Neuronal stem cell (in vitro differentiated cells): ENCODE measurements around the gene DCTN5.

Experiments
- DNase-seq: peaks from one replicate; pipeline ENCODE4 v3.0.0-alpha.2; 2013; ENCODE audit warnings: low spot score
- H2AFZ ChIP-seq: one replicate; pipeline ENCODE4 v1.6.1; 2013; ENCODE audit warnings: mild to moderate bottlenecking, low read length, inconsistent platforms
- H2AK5ac ChIP-seq: 2 replicates; pipeline ENCODE4 v1.6.1; 2013; ENCODE audit warnings: low read depth, mild to moderate bottlenecking, inconsistent platforms, low read length, moderate library complexity, mixed read lengths
- H2BK120ac ChIP-seq: 2 replicates; pipeline ENCODE4 v1.6.1; 2013; ENCODE audit warnings: low read depth, mild to moderate bottlenecking, inconsistent platforms, low read length, moderate library complexity, mixed read lengths
- H2BK12ac ChIP-seq: one replicate; pipeline ENCODE4 v1.6.1; 2013; ENCODE audit warnings: low read length, inconsistent platforms
- H2BK15ac ChIP-seq: 2 replicates; pipeline ENCODE4 v1.6.1; 2013; ENCODE audit warnings: mild to moderate bottlenecking, low read length, inconsistent platforms, mixed read lengths
- H2BK5ac ChIP-seq: one replicate; pipeline ENCODE4 v1.6.1; 2013; ENCODE audit warnings: inconsistent platforms, mild to moderate bottlenecking, low read length, moderate library complexity
- H3K14ac ChIP-seq: one replicate; pipeline ENCODE4 v1.6.1; 2013; ENCODE audit warnings: low read length, inconsistent platforms
- H3K18ac ChIP-seq: 2 replicates; pipeline ENCODE4 v1.6.1; 2013; ENCODE audit warnings: low read length, inconsistent platforms
- H3K23ac ChIP-seq: 2 replicates; pipeline ENCODE4 v1.6.1; 2013; ENCODE audit warnings: low read depth, mild to moderate bottlenecking, mixed read lengths, low read length, inconsistent platforms; ENCODE audit not compliant: poor library complexity
- H3K27ac ChIP-seq: replicated peaks from 3 replicates; pipeline ENCODE4 v1.5.1; 2013; ENCODE audit warnings: low read length, inconsistent platforms
- H3K27me3 ChIP-seq, 3 experiments: 2 replicates each; pipeline ENCODE4 v1.6.1; 2013; ENCODE audit warnings: low read length in 3 of 3, mild to moderate bottlenecking in 2 of 3, inconsistent platforms in 1 of 3, low read depth in 1 of 3, mixed read lengths in 1 of 3, moderate library complexity in 1 of 3; ENCODE audit not compliant: control insufficient read depth in 3 of 3, insufficient read depth in 3 of 3
- H3K36me3 ChIP-seq, 2 donors: replicated peaks in 1 of 2; 2 replicates each; pipeline ENCODE4 v1.6.1; 2013; ENCODE audit warnings: low read length in 2 of 2; ENCODE audit not compliant: control insufficient read depth in 2 of 2, insufficient read depth in 2 of 2
- H3K4ac ChIP-seq: 2 replicates; pipeline ENCODE4 v1.6.1; 2013; ENCODE audit warnings: inconsistent platforms, mild to moderate bottlenecking, low read length, moderate library complexity
- H3K4me1 ChIP-seq, 2 donors: 1 replicate in 1 of 2; 2 replicates in 1 of 2; pipeline ENCODE4 v1.6.1; 2013; ENCODE audit warnings: low read length in 2 of 2, low read depth in 1 of 2; ENCODE audit not compliant: control insufficient read depth in 2 of 2, insufficient read depth in 1 of 2
- H3K4me2 ChIP-seq: one replicate; pipeline ENCODE4 v1.6.1; 2013; ENCODE audit warnings: mild to moderate bottlenecking, low read length, inconsistent platforms; ENCODE audit not compliant: insufficient read depth, poor library complexity, severe bottlenecking
- H3K4me3 ChIP-seq, 2 donors: 2 replicates each; pipeline ENCODE4 v1.5.1; 2013; ENCODE audit warnings: low read length in 2 of 2, mild to moderate bottlenecking in 2 of 2, inconsistent platforms in 1 of 2, moderate library complexity in 1 of 2
- H3K79me1 ChIP-seq: one replicate; pipeline ENCODE4 v1.6.1; 2013; ENCODE audit warnings: low read depth, mild to moderate bottlenecking, inconsistent platforms, low read length, moderate library complexity
- H3K9ac ChIP-seq: one replicate; pipeline ENCODE4 v1.6.1; 2013; ENCODE audit warnings: mild to moderate bottlenecking, low read depth, low read length, inconsistent platforms; ENCODE audit not compliant: poor library complexity
- H3K9me3 ChIP-seq, 2 donors: replicated peaks in 1 of 2; 2 replicates each; pipeline versions ENCODE3 to v1.6.1; 2013; ENCODE audit warnings: low read length in 2 of 2, mild to moderate bottlenecking in 2 of 2, inconsistent platforms in 1 of 2, low read depth in 1 of 2, mixed read lengths in 1 of 2, moderate library complexity in 1 of 2; ENCODE audit not compliant: control insufficient read depth in 2 of 2, insufficient read depth in 1 of 2
- H4K8ac ChIP-seq: one replicate; pipeline ENCODE4 v1.6.1; 2013; ENCODE audit warnings: low read depth, mild to moderate bottlenecking, inconsistent platforms, low read length, moderate library complexity
- H4K91ac ChIP-seq: one replicate; pipeline ENCODE4 v1.6.1; 2013; ENCODE audit warnings: low read length, low read depth, mild to moderate bottlenecking, inconsistent platforms; ENCODE audit not compliant: poor library complexity
- WGBS, 2 donors: extraction: QIAGEN DNeasy Blood & Tissue Kit; methylation state at CpG; one replicate each; pipeline ENCODE4 v1.1.7; 2013; ENCODE audit warnings: missing lambda C conversion rate in 2 of 2, mixed read lengths in 1 of 2; ENCODE audit not compliant: insufficient read length in 2 of 2, insufficient replicate concordance in 1 of 2; ENCODE audit errors: extremely low coverage in 2 of 2; 5-methylcytosine and 5-hydroxymethylcytosine counted together

DCTN5 gene

DNA sequence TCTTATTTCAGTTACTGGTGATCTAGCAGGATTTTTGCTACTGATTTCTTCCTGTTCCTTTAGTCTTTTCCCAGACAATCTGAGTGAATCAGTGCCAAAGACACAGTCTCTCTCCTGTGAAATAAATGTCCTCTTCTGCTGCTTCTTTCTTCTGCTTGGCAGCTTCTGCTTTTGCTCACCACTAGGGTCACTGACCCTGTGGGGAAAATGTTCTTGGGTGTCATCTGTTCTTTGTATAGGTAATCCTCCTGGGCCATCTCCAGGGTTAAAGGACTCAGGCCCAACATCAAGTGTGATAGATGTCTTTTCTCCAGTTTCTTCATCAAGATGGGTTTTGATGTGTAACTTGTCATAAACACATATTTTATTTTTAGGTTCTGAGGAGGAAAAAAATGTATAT lies 5.3 kb upstream of the DCTN5 start:
- no peak overlapping the region for H3K4me3 ChIP-seq
- no peaks in the 10 kb centered on the region for H3K9me3 ChIP-seq
- no peak overlapping the region for H3K23ac ChIP-seq
- no peak for DNase-seq
- H2BK12ac ChIP-seq, result no peak overlapping the region
- H3K14ac ChIP-seq, result no peak overlapping the region
- H2AK5ac ChIP-seq, result no peak overlapping the region
- no peak overlapping the region for H2BK120ac ChIP-seq
- H4K8ac ChIP-seq, result no peak overlapping the region
- H3K27ac ChIP-seq, result no peak overlapping the region
- no peaks in the 10 kb centered on the region for H3K27me3 ChIP-seq
- H2AFZ ChIP-seq, result no peak overlapping the region
- H2BK5ac ChIP-seq, result no peak overlapping the region
- no peak overlapping the region for H3K4ac ChIP-seq
- H3K9ac ChIP-seq, result no peak overlapping the region
- no peak overlapping the region for H3K4me2 ChIP-seq
- peaks cover 2 to 3% of the 10 kb centered on the region in 2 donors for H3K4me1 ChIP-seq
- peaks cover 19 to 75% of the 10 kb centered on the region in 2 donors for H3K36me3 ChIP-seq
- no peak overlapping the region for H3K18ac ChIP-seq
- H2BK15ac ChIP-seq, result no peak overlapping the region
- H4K91ac ChIP-seq, result no peak overlapping the region
- peaks cover 7% of the 10 kb centered on the region for H3K79me1 ChIP-seq

- H3K27me3 ChIP-seq, result no peaks in the 10 kb centered on the region
- H4K8ac ChIP-seq, result no peak overlapping the region
- no peak for DNase-seq
- no peak overlapping the region for H2BK120ac ChIP-seq
- no peaks in the 10 kb centered on the region for H3K9me3 ChIP-seq
- no CpG with 5 or more reads among the region's 8 CpGs for WGBS, 2 donors
- no peak overlapping the region for H2BK15ac ChIP-seq
- no peak overlapping the region for H3K27ac ChIP-seq
- H3K4me3 ChIP-seq, result peak overlapping the region; percentile 87 to 98
- no peak overlapping the region for H3K14ac ChIP-seq
- peak overlapping the region; percentile 83 for H2AK5ac ChIP-seq
- H3K4me1 ChIP-seq, result peaks cover 7 to 9% of the 10 kb centered on the region in 2 donors
- peak overlapping the region; percentile 96 for H2AFZ ChIP-seq
- no peak overlapping the region for H2BK12ac ChIP-seq
- peak overlapping the region; percentile 83 for H3K4me2 ChIP-seq
- H4K91ac ChIP-seq, result no peak overlapping the region
- no peak overlapping the region for H2BK5ac ChIP-seq
- no peak overlapping the region for H3K18ac ChIP-seq
- H3K79me1 ChIP-seq, result peaks cover 8% of the 10 kb centered on the region
- peaks cover 8 to 58% of the 10 kb centered on the region in 2 donors for H3K36me3 ChIP-seq
- H3K9ac ChIP-seq, result peak overlapping the region; percentile 97
- no peak overlapping the region for H3K23ac ChIP-seq
- no peak overlapping the region for H3K4ac ChIP-seq
Measured at GRCh38 chr16:23640615-23640930, 693 bp upstream of the DCTN5 start.

- no peak overlapping the region for H4K8ac ChIP-seq
- H3K14ac ChIP-seq, result no peak overlapping the region
- peaks cover 4 to 56% of the 10 kb centered on the region in 2 donors for H3K36me3 ChIP-seq
- H4K91ac ChIP-seq, result no peak overlapping the region
- no peak overlapping the region for H3K18ac ChIP-seq
- H3K23ac ChIP-seq, result no peak overlapping the region
- no peak overlapping the region for H2BK15ac ChIP-seq
- peaks cover 7 to 9% of the 10 kb centered on the region in 2 donors for H3K4me1 ChIP-seq
- H2BK120ac ChIP-seq, result no peak overlapping the region
- H3K4me3 ChIP-seq, result peak overlapping the region; percentile 87 to 96
- H3K27ac ChIP-seq, result no peak overlapping the region
- H3K9ac ChIP-seq, result no peak overlapping the region
- no CpG with 5 or more reads among the region's 14 CpGs for WGBS, 2 donors
- peaks cover 8% of the 10 kb centered on the region for H3K79me1 ChIP-seq
- H2AFZ ChIP-seq, result peak overlapping the region; percentile 96
- H3K9me3 ChIP-seq, result no peaks in the 10 kb centered on the region
- no peak for DNase-seq
- H2BK5ac ChIP-seq, result no peak overlapping the region
- H3K4me2 ChIP-seq, result peak overlapping the region; percentile 69
- H2AK5ac ChIP-seq, result no peak overlapping the region
- no peaks in the 10 kb centered on the region for H3K27me3 ChIP-seq
- no peak overlapping the region for H3K4ac ChIP-seq
- H2BK12ac ChIP-seq, result no peak overlapping the region
Measured at GRCh38 chr16:23642246-23642774, 1.0 kb downstream of the DCTN5 start.

- Histone ChIP-seq H3K36me3 (peaks cover 1 to 88% of the 10 kb centered on the region in 2 donors), H2BK5ac (no peak overlapping the region), H2AK5ac (no peak overlapping the region), H4K8ac (no peak overlapping the region), H3K27ac (no peak overlapping the region), H2BK120ac (no peak overlapping the region), H3K79me1 (peaks cover 2% of the 10 kb centered on the region), H2AFZ (no peak overlapping the region), H3K4me3 (no peak overlapping the region), H3K14ac (no peak overlapping the region), H3K9me3 (no peaks in the 10 kb centered on the region), H3K4ac (no peak overlapping the region), H3K9ac (no peak overlapping the region), H3K4me2 (no peak overlapping the region), H3K23ac (no peak overlapping the region), H3K27me3 (no peaks in the 10 kb centered on the region), H3K18ac (no peak overlapping the region), H3K4me1 (no peaks in the 10 kb centered on the region), H2BK12ac (no peak overlapping the region), H4K91ac (no peak overlapping the region), H2BK15ac (no peak overlapping the region)
- WGBS, 2 donors, result no CpG with 5 or more reads among the region's 4 CpGs
- no peak for DNase-seq
Measured at GRCh38 chr16:23650674-23651416, 9.6 kb downstream of the DCTN5 start.
